Measurements from ENCODE around the gene MAML3.

MAML3 gene

DNA sequence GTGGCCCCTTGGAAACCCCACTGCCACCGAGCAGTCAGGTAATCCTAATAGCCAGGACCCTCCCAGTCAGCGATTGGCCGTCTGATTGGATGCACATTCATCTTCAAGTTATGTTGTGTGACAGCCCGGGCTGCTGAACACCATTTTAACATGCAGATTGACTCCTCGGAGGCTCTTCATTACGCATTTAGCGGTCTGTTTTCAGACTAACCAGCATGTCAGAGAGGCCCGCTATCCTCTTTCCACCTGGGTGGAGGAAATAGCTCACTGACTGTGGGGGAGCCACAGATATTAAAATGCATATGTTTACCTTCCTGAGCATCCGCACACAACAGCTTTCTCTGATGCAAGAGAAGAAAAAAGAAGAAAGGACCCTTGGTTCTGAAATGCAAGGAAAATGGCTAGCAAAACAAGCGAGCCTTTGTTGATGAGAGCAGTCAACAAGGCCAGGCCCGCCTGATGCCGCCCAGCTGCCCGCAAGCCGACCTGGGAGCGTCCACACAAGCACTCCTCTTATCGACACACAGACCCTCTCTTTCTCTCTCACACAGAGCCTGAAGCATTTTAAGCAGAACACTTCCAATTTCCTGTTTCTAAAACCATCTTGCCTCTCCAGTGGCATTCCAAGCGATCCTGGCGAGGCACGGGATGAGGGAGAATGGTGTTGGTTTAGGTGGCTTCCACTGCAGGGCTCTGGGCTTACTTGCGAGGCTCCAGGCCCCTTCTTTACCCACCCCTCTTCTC is 370.1 kb downstream of the MAML3 start:
- peaks cover 3% of the 10 kb centered on the region for H3K4me1 Mint-ChIP-seq
- DNase-seq (no peak), ATAC-seq (no peak)
- H3K27ac Mint-ChIP-seq, result no peak overlapping the region
- no peaks in the 10 kb centered on the region for H3K27me3 Mint-ChIP-seq
- H3K36me3 Mint-ChIP-seq (ENCODE audit: low read depth), result no peaks in the 10 kb centered on the region
- no peaks in the 10 kb centered on the region for H3K9me3 Mint-ChIP-seq
- no peak overlapping the region for H3K4me3 Mint-ChIP-seq

DNA sequence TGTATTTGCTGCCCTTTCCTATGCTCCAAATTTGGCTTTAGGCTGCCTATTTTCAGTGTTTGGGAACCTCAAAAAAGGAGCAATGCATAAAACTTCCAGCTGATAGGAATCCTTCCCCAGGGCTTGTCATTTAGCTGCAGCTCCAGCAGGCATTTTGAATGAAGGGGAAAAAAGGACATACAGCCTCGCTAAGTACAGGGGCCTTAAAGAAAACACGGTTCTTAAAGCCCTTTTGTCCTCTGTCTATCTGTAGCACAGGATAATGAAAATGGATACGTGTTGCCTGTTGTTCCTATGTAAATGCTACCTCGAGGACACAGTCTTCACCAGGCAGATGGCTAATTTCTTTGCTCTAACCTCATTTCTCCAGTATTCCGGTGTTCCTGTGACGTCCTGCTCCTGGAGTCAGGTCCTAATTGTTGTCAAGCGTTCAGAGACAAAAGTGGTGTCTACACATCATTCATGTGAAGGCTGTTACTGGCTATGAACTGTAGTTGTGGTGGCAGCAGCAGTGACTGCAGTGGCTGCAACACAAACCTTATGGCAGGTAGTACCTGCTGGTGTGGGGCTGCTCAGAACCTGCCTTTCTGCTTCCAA is 371.0 kb downstream of the MAML3 start:
- no peak for DNase-seq
- Mint-ChIP-seq H3K9me3 (no peaks in the 10 kb centered on the region), H3K27ac (no peak overlapping the region), H3K4me1 (peaks cover 3% of the 10 kb centered on the region), H3K36me3 (ENCODE audit: low read depth) (no peaks in the 10 kb centered on the region), H3K27me3 (no peaks in the 10 kb centered on the region), H3K4me3 (no peak overlapping the region)
- ATAC-seq, result no peak

DNA sequence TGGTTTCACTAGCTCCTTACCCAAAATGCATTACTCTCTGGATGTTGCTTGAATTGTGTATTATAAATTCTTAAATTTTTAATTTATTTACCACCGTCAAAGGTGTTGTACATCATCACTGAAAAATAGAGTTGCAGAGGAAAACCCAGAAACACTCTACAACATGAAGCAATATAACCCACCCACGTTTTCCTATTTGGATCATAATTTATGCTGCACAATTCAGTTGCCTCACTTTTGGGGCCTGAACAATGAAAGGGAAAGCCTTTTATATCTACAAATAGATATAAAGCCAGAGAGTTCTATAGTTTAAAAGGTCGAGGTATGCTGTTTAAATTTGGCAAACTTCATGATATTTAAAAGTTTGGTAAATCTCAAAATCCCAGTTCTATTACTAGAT is 372.9 kb downstream of the MAML3 start:
- ATAC-seq (no peak), DNase-seq (no peak)
- Mint-ChIP-seq H3K36me3 (ENCODE audit: low read depth) (no peaks in the 10 kb centered on the region), H3K27me3 (no peaks in the 10 kb centered on the region), H3K4me3 (no peak overlapping the region), H3K27ac (no peak overlapping the region), H3K4me1 (no peaks in the 10 kb centered on the region), H3K9me3 (no peaks in the 10 kb centered on the region)

DNA sequence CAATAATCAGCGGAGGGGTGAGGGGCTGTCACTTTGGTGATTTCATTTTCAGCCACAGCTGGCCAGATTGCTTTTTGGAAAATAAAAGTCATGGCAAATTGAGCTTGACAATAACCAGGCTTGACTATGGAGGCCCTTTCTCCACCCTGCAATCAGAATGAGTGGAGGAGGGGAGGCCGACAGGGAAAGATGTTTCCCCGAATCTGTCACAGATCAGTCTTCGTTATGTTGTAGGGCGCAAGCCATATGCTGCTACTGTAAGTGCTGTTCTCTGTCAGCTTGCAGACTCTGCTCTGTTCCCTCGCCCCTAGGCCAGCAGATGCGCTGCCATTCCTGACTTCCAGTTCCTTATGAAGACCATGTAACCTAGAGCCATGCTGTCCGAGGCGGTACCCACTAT is 374.3 kb downstream of the MAML3 start:
- Mint-ChIP-seq H3K27me3 (no peaks in the 10 kb centered on the region), H3K4me3 (no peak overlapping the region), H3K4me1 (no peaks in the 10 kb centered on the region), H3K27ac (no peak overlapping the region), H3K36me3 (ENCODE audit: low read depth) (no peaks in the 10 kb centered on the region), H3K9me3 (no peaks in the 10 kb centered on the region)
- DNase-seq (no peak), ATAC-seq (no peak)

DNA sequence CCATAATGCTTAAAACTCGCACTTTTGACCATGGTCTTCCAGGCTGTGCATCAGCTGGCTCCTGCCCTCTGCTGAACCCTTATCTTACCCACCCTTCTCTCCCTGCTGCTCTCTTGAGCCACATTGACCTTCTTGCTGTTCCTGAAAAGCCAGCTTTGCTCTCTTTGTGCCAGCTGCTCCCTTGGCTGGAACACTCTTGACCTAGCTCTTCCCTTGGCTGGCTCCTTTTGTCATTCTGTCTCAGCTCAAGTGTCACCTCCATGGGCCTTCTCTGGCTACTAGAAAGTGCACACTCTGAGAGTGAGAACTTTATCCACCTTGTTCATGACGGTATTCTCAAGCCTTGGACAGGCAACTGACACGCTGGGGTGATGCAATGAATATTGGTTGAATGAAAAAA is 376.2 kb downstream of the MAML3 start:
- Mint-ChIP-seq H3K27ac (no peak overlapping the region), H3K36me3 (ENCODE audit: low read depth) (no peaks in the 10 kb centered on the region), H3K4me1 (no peaks in the 10 kb centered on the region), H3K9me3 (no peaks in the 10 kb centered on the region), H3K4me3 (no peak overlapping the region), H3K27me3 (no peaks in the 10 kb centered on the region)
- no peak for DNase-seq
- no peak for ATAC-seq

DNA sequence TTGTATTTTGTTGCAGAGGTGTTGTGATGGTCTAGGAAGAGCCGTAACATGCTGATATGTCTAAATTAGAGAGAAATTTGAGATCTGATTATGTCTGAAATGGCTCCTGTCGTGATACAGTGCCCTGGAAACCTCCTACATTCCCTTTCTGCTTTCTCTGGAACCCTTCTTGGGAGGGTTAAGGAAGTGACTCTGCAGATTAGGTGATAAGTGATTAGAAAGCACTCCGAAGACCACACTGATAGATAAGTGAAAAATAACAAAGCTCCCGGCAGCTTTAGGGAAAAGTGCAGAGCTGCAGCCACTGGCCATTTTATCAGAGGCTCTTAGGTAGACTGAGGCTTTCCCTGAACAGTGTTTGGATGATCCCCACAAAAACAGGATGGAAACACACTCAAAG is 377.7 kb downstream of the MAML3 start:
- no peak for ATAC-seq
- Mint-ChIP-seq H3K4me3 (no peak overlapping the region), H3K27ac (no peak overlapping the region), H3K4me1 (no peaks in the 10 kb centered on the region), H3K27me3 (no peaks in the 10 kb centered on the region), H3K9me3 (no peaks in the 10 kb centered on the region), H3K36me3 (ENCODE audit: low read depth) (no peaks in the 10 kb centered on the region)
- DNase-seq, result no peak

DNA sequence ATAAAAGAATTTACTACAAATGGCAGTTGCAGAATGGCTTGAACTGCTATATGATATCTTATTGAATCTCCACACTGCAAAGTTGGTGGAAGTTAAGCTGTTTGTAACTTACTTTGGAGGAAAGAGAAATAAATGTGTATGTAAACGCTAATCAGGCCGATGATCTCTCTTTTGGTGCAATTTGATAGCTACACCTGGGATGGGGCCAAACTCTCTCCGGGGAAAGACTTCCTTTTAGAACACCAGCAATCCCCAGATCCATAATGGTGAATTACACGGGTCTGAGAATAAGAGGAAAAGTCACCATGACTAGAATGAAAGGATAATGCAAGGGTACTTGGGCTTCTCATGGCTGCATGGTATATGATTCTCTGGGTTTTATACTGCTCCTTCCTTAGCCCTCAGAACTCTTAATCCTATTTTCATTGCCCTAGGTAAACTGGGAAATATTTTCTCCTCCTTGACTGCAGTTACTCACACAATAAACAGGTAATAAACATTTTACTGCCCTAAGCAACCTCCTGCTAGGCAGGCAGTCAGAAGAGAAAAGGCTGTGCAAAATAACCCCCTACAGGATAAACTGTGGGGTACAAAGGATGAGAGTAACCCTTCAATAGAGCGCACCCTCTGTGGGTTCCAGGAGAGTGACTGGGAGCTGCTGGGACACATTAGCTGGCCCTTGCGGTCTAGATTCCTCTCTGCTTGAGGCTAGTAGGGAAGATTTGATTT is 379.1 kb downstream of the MAML3 start:
- Mint-ChIP-seq H3K36me3 (ENCODE audit: low read depth) (no peaks in the 10 kb centered on the region), H3K9me3 (no peaks in the 10 kb centered on the region), H3K4me1 (no peaks in the 10 kb centered on the region), H3K27me3 (no peaks in the 10 kb centered on the region), H3K4me3 (no peak overlapping the region), H3K27ac (no peak overlapping the region)
- no peak for ATAC-seq
- DNase-seq, result no peak

DNA sequence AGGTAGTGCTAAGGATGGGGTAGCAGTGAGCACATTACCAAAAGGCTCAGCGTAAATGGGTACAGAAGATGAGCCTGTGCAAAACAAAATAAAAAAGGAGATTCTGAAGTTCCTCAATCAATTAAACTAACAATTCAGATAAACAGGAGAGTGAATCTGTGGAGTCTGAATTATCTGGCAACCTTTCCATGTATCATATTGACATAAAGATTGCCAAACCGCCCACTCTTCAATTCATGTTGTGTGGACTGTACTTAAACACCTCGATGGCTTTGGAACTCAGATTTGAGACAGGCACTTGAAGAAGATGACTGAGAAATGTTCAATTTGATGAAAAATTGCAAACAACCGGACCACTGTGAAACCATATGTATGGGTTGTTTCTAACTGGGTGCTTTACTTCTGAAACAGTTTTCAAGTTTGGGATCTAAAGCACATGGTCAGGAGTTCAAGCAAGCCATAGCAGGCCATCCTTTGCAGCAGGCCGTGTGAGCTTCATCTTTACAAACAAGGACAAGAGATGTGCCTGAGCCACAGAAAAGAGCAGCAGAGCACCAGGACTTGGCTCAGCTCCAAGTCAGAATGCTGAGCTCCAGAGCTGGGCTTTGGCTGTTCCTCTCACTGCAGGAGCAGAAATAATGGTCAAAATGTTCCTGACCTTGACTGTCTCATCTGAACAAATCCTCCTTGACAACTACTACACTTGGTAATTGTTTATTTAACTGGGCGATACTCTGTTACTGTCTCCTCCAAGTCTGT is 380.2 kb downstream of the MAML3 start:
- no peak overlapping the region for H3K27ac Mint-ChIP-seq
- no peaks in the 10 kb centered on the region for H3K9me3 Mint-ChIP-seq
- H3K4me1 Mint-ChIP-seq, result no peaks in the 10 kb centered on the region
- H3K36me3 Mint-ChIP-seq (ENCODE audit: low read depth), result no peaks in the 10 kb centered on the region
- H3K27me3 Mint-ChIP-seq, result no peaks in the 10 kb centered on the region
- ATAC-seq (no peak), DNase-seq (no peak)
- no peak overlapping the region for H3K4me3 Mint-ChIP-seq

DNA sequence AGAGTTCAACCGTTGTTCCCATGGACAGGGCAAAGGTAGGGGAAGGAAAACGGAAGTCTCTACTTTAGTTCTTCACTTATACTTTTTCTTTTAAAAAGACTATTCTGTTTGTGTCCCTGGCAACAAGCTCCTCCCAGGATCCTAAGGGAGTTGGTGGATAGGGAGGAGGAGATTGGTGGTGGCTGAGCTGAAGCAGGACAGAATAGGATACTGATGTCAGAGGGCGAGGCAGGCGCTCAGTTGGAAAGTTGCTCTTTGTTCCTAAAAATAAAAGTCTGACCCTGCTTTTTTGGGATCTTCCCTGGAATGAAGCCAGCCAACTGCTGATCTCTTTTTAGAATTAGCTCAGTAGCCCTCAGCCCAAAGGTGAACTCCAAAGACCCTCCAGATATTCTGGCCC is 383.6 kb downstream of the MAML3 start:
- ATAC-seq (no peak), DNase-seq (no peak)
- Mint-ChIP-seq H3K27me3 (no peaks in the 10 kb centered on the region), H3K27ac (no peak overlapping the region), H3K4me3 (no peak overlapping the region), H3K4me1 (no peaks in the 10 kb centered on the region), H3K9me3 (no peaks in the 10 kb centered on the region), H3K36me3 (ENCODE audit: low read depth) (no peaks in the 10 kb centered on the region)

DNA sequence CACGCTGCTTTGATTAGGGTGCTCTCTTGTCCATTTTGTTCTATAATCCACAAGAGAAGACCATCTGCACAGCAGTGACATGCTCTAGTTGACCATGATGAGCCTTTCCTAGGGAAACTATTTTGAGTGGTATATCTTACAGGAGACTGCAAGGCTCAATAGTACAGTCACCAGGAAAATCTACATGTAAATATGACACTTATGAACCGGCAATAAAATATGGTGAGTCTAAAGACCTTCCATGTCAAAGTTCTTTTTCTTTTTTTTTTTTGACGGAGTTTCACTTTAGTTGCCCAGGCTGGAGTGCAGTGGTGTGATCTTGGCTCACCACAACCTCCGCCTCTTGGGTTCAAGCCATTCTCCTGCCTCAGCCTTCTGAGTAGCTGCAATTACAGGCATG is 384.6 kb downstream of the MAML3 start:
- H3K4me3 Mint-ChIP-seq, result no peak overlapping the region
- H3K9me3 Mint-ChIP-seq, result no peaks in the 10 kb centered on the region
- ATAC-seq (no peak), DNase-seq (no peak)
- no peaks in the 10 kb centered on the region for H3K27me3 Mint-ChIP-seq
- H3K36me3 Mint-ChIP-seq (ENCODE audit: low read depth), result no peaks in the 10 kb centered on the region
- no peaks in the 10 kb centered on the region for H3K4me1 Mint-ChIP-seq
- H3K27ac Mint-ChIP-seq, result no peak overlapping the region

DNA sequence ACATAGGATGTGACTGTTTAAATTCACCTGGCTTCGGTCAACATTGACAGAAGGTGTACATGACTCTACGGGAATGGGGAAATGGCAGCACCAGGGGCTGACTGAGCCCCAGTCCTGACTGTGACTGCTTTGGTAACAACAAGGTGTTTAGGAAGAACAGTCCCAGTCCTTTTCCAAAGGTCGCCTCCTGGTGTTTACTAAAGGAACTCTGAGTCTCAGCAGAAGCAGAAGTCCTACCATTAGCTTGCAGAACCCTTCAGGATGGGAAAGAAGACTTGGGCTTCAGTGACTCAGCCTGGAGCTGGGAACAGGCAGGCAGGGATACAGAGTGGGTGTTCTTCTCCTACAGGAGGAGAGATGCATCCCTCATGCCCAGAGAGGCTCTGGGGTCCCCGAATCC is 385.1 kb downstream of the MAML3 start:
- H3K27ac Mint-ChIP-seq, result no peak overlapping the region
- H3K4me3 Mint-ChIP-seq, result no peak overlapping the region
- no peaks in the 10 kb centered on the region for H3K36me3 Mint-ChIP-seq (ENCODE audit: low read depth)
- DNase-seq (no peak), ATAC-seq (no peak)
- no peaks in the 10 kb centered on the region for H3K4me1 Mint-ChIP-seq
- H3K27me3 Mint-ChIP-seq, result no peaks in the 10 kb centered on the region
- H3K9me3 Mint-ChIP-seq, result no peaks in the 10 kb centered on the region

DNA sequence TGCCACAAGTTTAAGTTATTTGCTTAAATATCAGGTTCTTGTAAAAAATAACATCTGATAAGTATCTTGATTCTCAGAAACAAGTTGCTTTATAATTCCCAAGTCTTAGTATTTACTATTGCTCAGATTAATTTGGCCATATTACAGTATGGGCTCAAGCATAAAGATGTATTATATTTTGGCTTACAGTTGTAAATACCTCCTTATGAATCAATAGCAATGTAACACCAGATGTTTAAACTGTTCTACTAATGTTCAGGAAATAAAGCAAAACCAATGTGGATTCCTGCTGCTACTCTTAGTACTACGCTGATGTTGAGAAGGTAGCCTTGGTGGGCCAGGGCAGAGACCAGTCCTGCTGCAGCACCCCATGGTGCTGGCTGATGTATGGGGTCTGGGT is 385.6 kb downstream of the MAML3 start:
- ATAC-seq (no peak), DNase-seq (no peak)
- H3K4me1 Mint-ChIP-seq, result no peaks in the 10 kb centered on the region
- no peak overlapping the region for H3K27ac Mint-ChIP-seq
- H3K27me3 Mint-ChIP-seq, result no peaks in the 10 kb centered on the region
- no peaks in the 10 kb centered on the region for H3K36me3 Mint-ChIP-seq (ENCODE audit: low read depth)
- H3K4me3 Mint-ChIP-seq, result no peak overlapping the region
- H3K9me3 Mint-ChIP-seq, result no peaks in the 10 kb centered on the region

DNA sequence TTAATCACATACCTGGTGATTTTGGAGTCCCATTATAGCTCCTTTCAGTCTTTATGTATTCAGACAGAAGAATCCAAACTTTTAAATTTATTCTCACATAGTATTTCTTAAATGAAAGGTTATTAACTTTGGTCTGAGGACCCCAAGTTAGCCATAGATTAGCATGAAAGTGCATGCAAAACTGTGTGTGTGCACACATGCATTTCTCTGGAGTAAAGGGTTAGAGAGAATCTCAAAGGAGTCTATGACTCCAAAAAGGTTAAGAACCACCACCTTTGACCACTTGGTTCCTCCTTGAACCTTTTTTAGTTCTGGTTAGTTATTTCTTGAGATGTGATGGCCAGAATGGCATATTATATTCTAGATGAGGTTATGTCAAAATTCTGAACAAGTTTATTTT is 386.4 kb downstream of the MAML3 start:
- DNase-seq, result no peak
- H3K9me3 Mint-ChIP-seq, result no peaks in the 10 kb centered on the region
- no peak for ATAC-seq
- peaks cover 1% of the 10 kb centered on the region for H3K27me3 Mint-ChIP-seq
- no peaks in the 10 kb centered on the region for H3K4me1 Mint-ChIP-seq
- H3K27ac Mint-ChIP-seq, result no peak overlapping the region
- H3K4me3 Mint-ChIP-seq, result no peak overlapping the region
- H3K36me3 Mint-ChIP-seq (ENCODE audit: low read depth), result no peaks in the 10 kb centered on the region

DNA sequence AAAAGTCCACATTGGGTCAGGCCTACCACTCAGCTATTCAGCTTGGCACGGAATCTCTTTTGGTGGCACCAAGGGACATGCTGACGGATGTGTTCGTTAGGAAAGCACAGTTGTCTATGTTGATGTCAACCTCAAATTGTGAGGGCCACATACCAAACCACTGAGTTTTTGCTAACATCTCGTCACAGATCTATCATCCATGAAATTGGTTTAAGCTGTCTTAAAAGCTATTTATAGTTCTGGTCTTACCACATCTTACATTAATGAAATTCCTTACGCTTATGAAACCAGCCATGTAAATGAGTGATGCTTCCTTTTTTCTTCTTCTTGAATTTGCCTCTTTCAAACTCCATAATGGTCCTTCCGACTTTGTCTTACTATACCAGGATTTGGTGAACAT is 386.8 kb downstream of the MAML3 start:
- no peaks in the 10 kb centered on the region for H3K9me3 Mint-ChIP-seq
- no peak overlapping the region for H3K4me3 Mint-ChIP-seq
- H3K27ac Mint-ChIP-seq, result no peak overlapping the region
- ATAC-seq (no peak), DNase-seq (no peak)
- no peaks in the 10 kb centered on the region for H3K36me3 Mint-ChIP-seq (ENCODE audit: low read depth)
- no peaks in the 10 kb centered on the region for H3K4me1 Mint-ChIP-seq
- H3K27me3 Mint-ChIP-seq, result peaks cover 1% of the 10 kb centered on the region
